IMR-90 (cell line): ENCODE data around the gene ART3. TPM values are rescaled to one million over a fixed set of nuclear protein-coding genes. Genes with fewer than 3 reads are reported as not detected.

ENCODE experiments used
- ATAC-seq: fragments of 200-7000 bp; cut with Tn5 transposase; 2 replicates; pipeline ENCODE4 v1.9.1; 2020; ENCODE audit warnings: low read depth, mild to moderate bottlenecking, moderate library complexity
- BruUV-seq: library from RNA; stranded (reverse); fragments of 400-500 nt; replicated peaks from 2 replicates; lab custom pipeline; 2021; lab: Mats Ljungman, UMichigan
- CTCF ChIA-PET: fragments of 300-600 bp; formaldehyde crosslinking; extraction: SDS; loops from one replicate; lab custom pipeline; 2021; ENCODE audit warnings: antibody characterized with exemption; lab: Yijun Ruan, JAX
- POLR2A ChIA-PET: fragments of 300-600 bp; sonication (Branson Sonifier 250); formaldehyde crosslinking; loops from one replicate; lab custom pipeline; 2022; ENCODE audit warnings: antibody characterized with exemption; ENCODE audit not compliant: unreplicated experiment; lab: Charles Lee
- DNase-seq: peaks from one replicate; pipeline ENCODE4 v3.0.0; 2013
- H2AFZ ChIP-seq: replicated peaks from 2 replicates; pipeline ENCODE3; 2013; ENCODE audit warnings: low read length, mild to moderate bottlenecking; ENCODE audit not compliant: poor library complexity
- H2AK5ac ChIP-seq: 2 replicates; pipeline ENCODE4 v1.6.1; 2013; ENCODE audit warnings: low read depth, low read length, inconsistent platforms
- H2AK9ac ChIP-seq: replicated peaks from 2 replicates; pipeline ENCODE3; 2013; ENCODE audit warnings: mild to moderate bottlenecking, low read depth, low read length, moderate library complexity; ENCODE audit not compliant: poor library complexity
- H2BK120ac ChIP-seq: 2 replicates; pipeline ENCODE4 v1.6.1; 2013; ENCODE audit warnings: low read depth, low read length, inconsistent platforms
- H2BK15ac ChIP-seq: 3 replicates; pipeline ENCODE4 v1.6.1; 2013; ENCODE audit warnings: low read depth, low read length, inconsistent platforms
- H2BK20ac ChIP-seq: 2 replicates; pipeline ENCODE4 v1.6.1; 2013; ENCODE audit warnings: low read depth, mild to moderate bottlenecking, inconsistent platforms, low read length, moderate library complexity
- H2BK5ac ChIP-seq: 2 replicates; pipeline ENCODE4 v1.6.1; 2013; ENCODE audit warnings: mild to moderate bottlenecking, low read depth, low read length, inconsistent platforms; ENCODE audit not compliant: poor library complexity, severe bottlenecking
- H3K14ac ChIP-seq: replicated peaks from 2 replicates; pipeline ENCODE4 v1.6.1; 2013; ENCODE audit warnings: low read depth, low read length, inconsistent platforms
- H3K18ac ChIP-seq: 2 replicates; pipeline ENCODE4 v1.6.1; 2013; ENCODE audit warnings: low read depth, low read length, control low read depth
- H3K23ac ChIP-seq: 2 replicates; pipeline ENCODE4 v1.6.1; 2013; ENCODE audit warnings: low read depth, low read length, inconsistent platforms
- H3K27ac ChIP-seq: 2 replicates; pipeline ENCODE4 v1.5.1; 2013; ENCODE audit warnings: mild to moderate bottlenecking, control low read depth, low read length; ENCODE audit not compliant: insufficient read depth
- H3K27me3 ChIP-seq: 2 replicates; pipeline ENCODE4 v1.6.1; 2013; ENCODE audit warnings: low read length; ENCODE audit not compliant: control insufficient read depth, insufficient read depth
- H3K36me3 ChIP-seq: 2 replicates; pipeline ENCODE4 v1.6.1; 2013; ENCODE audit warnings: low read length, mixed read lengths; ENCODE audit not compliant: control insufficient read depth, insufficient read depth
- H3K4ac ChIP-seq: 2 replicates; pipeline ENCODE4 v1.6.1; 2013; ENCODE audit warnings: low read depth, low read length, inconsistent platforms
- H3K4me1 ChIP-seq: 2 replicates; pipeline ENCODE4 v1.6.1; 2013; ENCODE audit warnings: low read length, mixed read lengths; ENCODE audit not compliant: control insufficient read depth, insufficient read depth
- H3K4me2 ChIP-seq: 2 replicates; pipeline ENCODE4 v1.6.1; 2013; ENCODE audit warnings: low read depth, mild to moderate bottlenecking, control low read depth, low read length, moderate library complexity
- H3K4me3 ChIP-seq: 2 replicates; pipeline ENCODE4 v1.5.1; 2013; ENCODE audit warnings: low read depth, mild to moderate bottlenecking, control low read depth, low read length, moderate library complexity; ENCODE audit not compliant: insufficient read depth
- H3K56ac ChIP-seq: 2 replicates; pipeline ENCODE4 v1.6.1; 2013; ENCODE audit warnings: low read length, inconsistent platforms; ENCODE audit not compliant: insufficient read depth; ENCODE audit errors: extremely low read depth
- H3K79me1 ChIP-seq, 2 experiments: 2 replicates each; pipeline ENCODE4 v1.6.1; 2013; ENCODE audit warnings: low read length in 2 of 2, inconsistent platforms in 1 of 2, low read depth in 1 of 2
- H3K9ac ChIP-seq: 2 replicates; pipeline ENCODE4 v1.6.1; 2013; ENCODE audit warnings: low read depth, low read length, control low read depth
- H3K9me1 ChIP-seq: 2 replicates; pipeline ENCODE4 v1.6.1; 2013; ENCODE audit warnings: low read length, inconsistent platforms; ENCODE audit not compliant: insufficient read depth
- H3K9me3 ChIP-seq: 2 replicates; pipeline ENCODE4 v1.6.1; 2013; ENCODE audit warnings: low read length; ENCODE audit not compliant: control insufficient read depth, insufficient read depth
- H4K20me1 ChIP-seq: 2 replicates; pipeline ENCODE4 v1.6.1; 2013; ENCODE audit warnings: low read length, inconsistent platforms; ENCODE audit not compliant: insufficient read depth
- H4K5ac ChIP-seq: 2 replicates; pipeline ENCODE4 v1.6.1; 2013; ENCODE audit warnings: mild to moderate bottlenecking, low read depth, low read length, control low read depth
- H4K8ac ChIP-seq, 2 experiments: 2 replicates each; pipeline ENCODE4 v1.6.1; 2013; ENCODE audit warnings: low read depth in 2 of 2, low read length in 2 of 2, control low read depth in 1 of 2, inconsistent platforms in 1 of 2
- H4K91ac ChIP-seq: 2 replicates; pipeline ENCODE4 v1.6.1; 2013; ENCODE audit warnings: low read depth, low read length, inconsistent platforms; ENCODE audit not compliant: insufficient read depth
- BHLHE40 ChIP-seq: fragments of 150-350 bp; IDR thresholded peaks from 2 replicates; pipeline ENCODE4 v1.6.1; 2016; ENCODE audit warnings: mild to moderate bottlenecking, low read depth, low read length
- CHD1 ChIP-seq: IDR thresholded peaks from 2 replicates; pipeline ENCODE4 v1.6.1; 2012; ENCODE audit warnings: low read depth, low read length, improper control_type of control experiment
- CTCF ChIP-seq: conservative IDR thresholded peaks from 2 replicates; pipeline ENCODE4 v1.5.1; 2012; ENCODE audit warnings: mild to moderate bottlenecking, low read depth, low read length, improper control_type of control experiment
- FOS ChIP-seq: fragments of 150-350 bp; IDR thresholded peaks from 2 replicates; pipeline ENCODE4 v1.6.1; 2016; ENCODE audit warnings: low read depth, low read length
- MAFK ChIP-seq: IDR thresholded peaks from 2 replicates; pipeline ENCODE4 v1.6.1; 2012; ENCODE audit warnings: low read depth, low read length, improper control_type of control experiment
- MAZ ChIP-seq: IDR thresholded peaks from 2 replicates; pipeline ENCODE4 v1.6.1; 2012; ENCODE audit warnings: low read depth, mild to moderate bottlenecking, low read length, improper control_type of control experiment, moderate library complexity, borderline replicate concordance
- MXI1 ChIP-seq: IDR thresholded peaks from 2 replicates; pipeline ENCODE4 v1.6.1; 2012; ENCODE audit warnings: low read depth, mild to moderate bottlenecking, low read length, moderate library complexity, borderline replicate concordance
- NFE2L2 ChIP-seq: fragments of 150-350 bp; IDR thresholded peaks from 2 replicates; pipeline ENCODE4 v1.6.1; 2016; ENCODE audit warnings: low read depth, mild to moderate bottlenecking, low read length
- POLR2A ChIP-seq: IDR thresholded peaks from 2 replicates; pipeline ENCODE4 v1.6.1; 2012; ENCODE audit warnings: mild to moderate bottlenecking, low read depth, low read length
- RAD21 ChIP-seq: IDR thresholded peaks from 2 replicates; pipeline ENCODE4 v1.6.1; 2012; ENCODE audit warnings: low read length, improper control_type of control experiment
- RFX5 ChIP-seq: IDR thresholded peaks from 2 replicates; pipeline ENCODE4 v1.8.0; 2012; ENCODE audit warnings: low read depth, mild to moderate bottlenecking, low read length, moderate library complexity
- WGBS, 2 experiments: methylation state at CpG; one replicate each; pipeline versions ENCODE4 v1.1.5 to v1.1.7; 2013; ENCODE audit warnings: missing lambda C conversion rate in 2 of 2; ENCODE audit not compliant: insufficient read length in 1 of 2; ENCODE audit errors: extremely low coverage in 2 of 2; 5-methylcytosine and 5-hydroxymethylcytosine counted together
- dilution Hi-C: fragments of 300-500 bp; cut with HindIII; formaldehyde crosslinking; loops from one replicate; pipeline ENCODE4 v1.14.3; 2018; ENCODE audit warnings: low sequenced_read_pairs; ENCODE audit not compliant: unreplicated experiment
- in situ Hi-C: fragments of 300-500 bp; cut with MboI; formaldehyde crosslinking; loops from 3 replicates; pipeline ENCODE4 v1.14.3; 2019; ENCODE audit warnings: low sequenced_read_pairs, inconsistent platforms, mixed read lengths
- intact Hi-C: fragments of 100-400 bp; cut with micrococcal nuclease; formaldehyde crosslinking; loops from 2 replicates; pipeline ENCODE4 v1.10.0; 2022
- polyA plus RNA-seq, 3 experiments: library from polyadenylated mRNA; depleted of rRNA; stranded (reverse); fragments of >200 nt; gene quantifications; 2 replicates each; pipeline ENCODE4 v1.2.3, GENCODE V29; 2012; ENCODE audit warnings: low replicate concordance in 1 of 3
- total RNA-seq: library from RNA; depleted of rRNA; stranded (reverse); fragments of >200 nt; gene quantifications from 2 replicates; pipeline ENCODE4 v1.2.3, GENCODE V29; 2012

ART3 gene
- total and polyA plus RNA-seq, 2 of the 4 experiments (the other 2 are of a cell fraction), result 0.15 TPM; not detected in 1

- TF ChIP-seq CTCF (no peak), RFX5 (no peak), NFE2L2 (no peak)
These were observed 78.8 kb downstream of the ART3 start (continued) for GRCh38 chr4:76153356-76153755.

GRCh38 chr4:76155979-76156378, 81.5 kb downstream of the ART3 start:
- Histone ChIP-seq H3K9me3 (no peaks in the 10 kb centered on the region), H2BK20ac (no peak overlapping the region), H2BK15ac (no peak overlapping the region), H4K20me1 (no peaks in the 10 kb centered on the region), H2AK5ac (no peak overlapping the region), H4K5ac (no peak overlapping the region), H3K4me3 (no peak overlapping the region), H4K8ac (no peak overlapping the region), H2BK120ac (no peak overlapping the region), H3K36me3 (0 out of 2 replicates have a peak, but pooled peaks cover 4% of the 10 kb centered on the region), H3K4me1 (no peaks in the 10 kb centered on the region), H3K14ac (no peak overlapping the region), H2BK5ac (no peak overlapping the region), H3K18ac (no peak overlapping the region), H2AFZ (no peak overlapping the region), H3K56ac (no peak overlapping the region), H3K4ac (no peak overlapping the region), H4K91ac (no peak overlapping the region), H3K9ac (no peak overlapping the region), H3K23ac (no peak overlapping the region), H3K79me1 (no peaks in the 10 kb centered on the region), H3K9me1 (no peaks in the 10 kb centered on the region; the same call in 1 of the 2 replicates), H3K4me2 (no peak overlapping the region), H2AK9ac (no peak overlapping the region), H3K27ac (no peak overlapping the region), H3K27me3 (no peaks in the 10 kb centered on the region)
- DNase-seq, result no peak
- TF ChIP-seq BHLHE40, result no peak
- no peak for TF ChIP-seq FOS
- no peak for TF ChIP-seq POLR2A
- no peak for TF ChIP-seq MAZ
- TF ChIP-seq MXI1, result no peak
- no peak for TF ChIP-seq CHD1
- TF ChIP-seq RAD21, result no peak
- no peak for TF ChIP-seq MAFK
- in situ Hi-C loops, result no loop called here
- BruUV-seq, result no TSS peak
- no CpG with 5 or more reads among the region's 3 CpGs for WGBS, 2 experiments
- ChIA-PET POLR2A (no interaction called here), CTCF (no interaction called here)
- no peak for ATAC-seq
- dilution Hi-C loops, result no loop called here
- intact Hi-C loops, result no loop called here
